Measurements from ENCODE around the gene TTLL5.

Gene TTLL5

DNA sequence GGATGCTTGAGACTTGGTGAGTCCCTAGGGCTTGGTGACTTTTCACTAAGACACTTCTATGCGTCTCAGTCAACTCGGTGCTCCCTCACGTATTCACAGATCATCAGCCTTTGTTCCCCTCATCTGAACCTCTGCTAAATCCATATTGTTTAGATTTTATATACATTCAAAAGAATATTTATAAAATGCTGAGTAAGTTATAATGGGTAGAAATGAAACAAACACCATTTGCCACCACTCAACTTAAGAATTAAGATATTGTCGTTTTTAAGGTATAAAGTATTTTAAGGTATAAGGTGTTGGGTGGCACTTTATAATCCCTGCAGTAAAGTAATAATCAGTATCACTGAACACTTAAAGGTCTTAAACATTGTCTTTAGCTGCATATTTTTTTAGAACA, 103.0 kb downstream of the TTLL5 start:
- TF ChIP-seq BACH2 (CRISPR knock-in tag; IDR thresholded peaks at IDR 0.05; ENCODE audit: borderline replicate concordance) (no peak), SNAI2 (CRISPR knock-in tag; IDR thresholded peaks at IDR 0.05) (no peak)
- no peak for ATAC-seq

DNA sequence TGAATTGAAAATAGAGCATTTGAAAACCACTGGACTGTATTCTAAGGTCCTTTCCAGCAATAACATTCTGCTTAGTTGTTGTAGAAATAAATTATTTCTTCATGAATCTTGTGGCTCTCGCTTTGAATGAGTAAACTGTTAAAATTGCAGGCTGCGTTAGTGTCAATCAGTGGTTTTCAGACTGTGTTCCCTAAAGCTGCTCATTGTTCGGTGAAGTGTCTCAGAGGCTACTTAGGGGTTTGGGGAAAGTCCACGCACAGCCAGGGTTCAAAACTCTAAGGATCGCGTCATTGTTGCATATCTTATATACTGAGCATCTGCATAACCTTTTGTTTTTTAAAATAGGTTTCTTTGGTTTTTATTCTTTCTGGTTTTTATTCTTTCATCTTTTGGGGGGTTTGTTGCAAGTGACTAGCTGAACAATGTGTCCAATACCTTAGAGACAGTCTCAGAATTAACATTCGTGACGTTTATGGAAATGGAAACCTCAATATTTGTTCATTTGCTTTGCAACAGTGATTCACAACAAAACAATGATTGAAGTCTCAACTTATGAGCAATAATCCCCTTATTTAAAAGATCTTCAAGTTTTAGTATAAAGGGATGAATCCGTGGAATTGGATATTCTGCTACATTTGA, 108.1 kb downstream of the TTLL5 start:
- TF ChIP-seq, protein P1, sequence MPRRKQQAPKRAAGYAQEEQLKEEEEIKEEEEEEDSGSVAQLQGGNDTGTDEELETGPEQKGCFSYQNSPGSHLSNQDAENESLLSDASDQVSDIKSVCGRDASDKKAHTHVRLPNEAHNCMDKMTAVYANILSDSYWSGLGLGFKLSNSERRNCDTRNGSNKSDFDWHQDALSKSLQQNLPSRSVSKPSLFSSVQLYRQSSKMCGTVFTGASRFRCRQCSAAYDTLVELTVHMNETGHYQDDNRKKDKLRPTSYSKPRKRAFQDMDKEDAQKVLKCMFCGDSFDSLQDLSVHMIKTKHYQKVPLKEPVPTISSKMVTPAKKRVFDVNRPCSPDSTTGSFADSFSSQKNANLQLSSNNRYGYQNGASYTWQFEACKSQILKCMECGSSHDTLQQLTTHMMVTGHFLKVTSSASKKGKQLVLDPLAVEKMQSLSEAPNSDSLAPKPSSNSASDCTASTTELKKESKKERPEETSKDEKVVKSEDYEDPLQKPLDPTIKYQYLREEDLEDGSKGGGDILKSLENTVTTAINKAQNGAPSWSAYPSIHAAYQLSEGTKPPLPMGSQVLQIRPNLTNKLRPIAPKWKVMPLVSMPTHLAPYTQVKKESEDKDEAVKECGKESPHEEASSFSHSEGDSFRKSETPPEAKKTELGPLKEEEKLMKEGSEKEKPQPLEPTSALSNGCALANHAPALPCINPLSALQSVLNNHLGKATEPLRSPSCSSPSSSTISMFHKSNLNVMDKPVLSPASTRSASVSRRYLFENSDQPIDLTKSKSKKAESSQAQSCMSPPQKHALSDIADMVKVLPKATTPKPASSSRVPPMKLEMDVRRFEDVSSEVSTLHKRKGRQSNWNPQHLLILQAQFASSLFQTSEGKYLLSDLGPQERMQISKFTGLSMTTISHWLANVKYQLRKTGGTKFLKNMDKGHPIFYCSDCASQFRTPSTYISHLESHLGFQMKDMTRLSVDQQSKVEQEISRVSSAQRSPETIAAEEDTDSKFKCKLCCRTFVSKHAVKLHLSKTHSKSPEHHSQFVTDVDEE (CRISPR knock-in tag; IDR thresholded peaks at IDR 0.05) = no peak
- TF ChIP-seq ZFP3 (CRISPR knock-in tag; IDR thresholded peaks at IDR 0.05) (no peak), TCF4 (CRISPR knock-in tag; IDR thresholded peaks at IDR 0.05; ENCODE audit: borderline replicate concordance) (no peak), SNAI2 (CRISPR knock-in tag; IDR thresholded peaks at IDR 0.05) (no peak), ARNTL (CRISPR knock-in tag; IDR thresholded peaks at IDR 0.05; ENCODE audit: borderline replicate concordance, low read depth) (no peak), PPARA (CRISPR knock-in tag; IDR thresholded peaks at IDR 0.05; ENCODE audit: borderline replicate concordance) (no peak), CSDC2 (CRISPR knock-in tag; IDR thresholded peaks at IDR 0.05) (no peak), ZNF565 (CRISPR knock-in tag; conservative IDR thresholded peaks at IDR 0.05; ENCODE audit: low read depth) (no peak), GLIS3 (CRISPR knock-in tag; IDR thresholded peaks at IDR 0.05) (no peak), OSR1 (CRISPR knock-in tag; IDR thresholded peaks at IDR 0.05) (no peak), ZNF8 (CRISPR knock-in tag; IDR thresholded peaks at IDR 0.05) (no peak), ZNF70 (CRISPR knock-in tag; IDR thresholded peaks at IDR 0.05) (no peak), RARB (CRISPR knock-in tag; IDR thresholded peaks at IDR 0.05) (no peak), ZC3H10 (CRISPR knock-in tag; IDR thresholded peaks at IDR 0.05) (no peak), BACH2 (CRISPR knock-in tag; IDR thresholded peaks at IDR 0.05; ENCODE audit: borderline replicate concordance) (no peak)
- TF ChIP-seq, protein P2, sequence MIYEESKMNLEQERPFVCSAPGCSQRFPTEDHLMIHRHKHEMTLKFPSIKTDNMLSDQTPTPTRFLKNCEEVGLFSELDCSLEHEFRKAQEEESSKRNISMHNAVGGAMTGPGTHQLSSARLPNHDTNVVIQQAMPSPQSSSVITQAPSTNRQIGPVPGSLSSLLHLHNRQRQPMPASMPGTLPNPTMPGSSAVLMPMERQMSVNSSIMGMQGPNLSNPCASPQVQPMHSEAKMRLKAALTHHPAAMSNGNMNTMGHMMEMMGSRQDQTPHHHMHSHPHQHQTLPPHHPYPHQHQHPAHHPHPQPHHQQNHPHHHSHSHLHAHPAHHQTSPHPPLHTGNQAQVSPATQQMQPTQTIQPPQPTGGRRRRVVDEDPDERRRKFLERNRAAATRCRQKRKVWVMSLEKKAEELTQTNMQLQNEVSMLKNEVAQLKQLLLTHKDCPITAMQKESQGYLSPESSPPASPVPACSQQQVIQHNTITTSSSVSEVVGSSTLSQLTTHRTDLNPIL (CRISPR knock-in tag; IDR thresholded peaks at IDR 0.05; ENCODE audit: low read depth) = no peak
- TF ChIP-seq, protein P3, sequence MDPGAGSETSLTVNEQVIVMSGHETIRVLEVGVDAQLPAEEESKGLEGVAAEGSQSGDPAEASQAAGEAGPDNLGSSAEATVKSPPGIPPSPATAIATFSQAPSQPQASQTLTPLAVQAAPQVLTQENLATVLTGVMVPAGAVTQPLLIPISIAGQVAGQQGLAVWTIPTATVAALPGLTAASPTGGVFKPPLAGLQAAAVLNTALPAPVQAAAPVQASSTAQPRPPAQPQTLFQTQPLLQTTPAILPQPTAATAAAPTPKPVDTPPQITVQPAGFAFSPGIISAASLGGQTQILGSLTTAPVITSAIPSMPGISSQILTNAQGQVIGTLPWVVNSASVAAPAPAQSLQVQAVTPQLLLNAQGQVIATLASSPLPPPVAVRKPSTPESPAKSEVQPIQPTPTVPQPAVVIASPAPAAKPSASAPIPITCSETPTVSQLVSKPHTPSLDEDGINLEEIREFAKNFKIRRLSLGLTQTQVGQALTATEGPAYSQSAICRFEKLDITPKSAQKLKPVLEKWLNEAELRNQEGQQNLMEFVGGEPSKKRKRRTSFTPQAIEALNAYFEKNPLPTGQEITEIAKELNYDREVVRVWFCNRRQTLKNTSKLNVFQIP (CRISPR knock-in tag; IDR thresholded peaks at IDR 0.05; ENCODE audit: borderline replicate concordance, low read depth) = no peak
- TF ChIP-seq, protein P4, sequence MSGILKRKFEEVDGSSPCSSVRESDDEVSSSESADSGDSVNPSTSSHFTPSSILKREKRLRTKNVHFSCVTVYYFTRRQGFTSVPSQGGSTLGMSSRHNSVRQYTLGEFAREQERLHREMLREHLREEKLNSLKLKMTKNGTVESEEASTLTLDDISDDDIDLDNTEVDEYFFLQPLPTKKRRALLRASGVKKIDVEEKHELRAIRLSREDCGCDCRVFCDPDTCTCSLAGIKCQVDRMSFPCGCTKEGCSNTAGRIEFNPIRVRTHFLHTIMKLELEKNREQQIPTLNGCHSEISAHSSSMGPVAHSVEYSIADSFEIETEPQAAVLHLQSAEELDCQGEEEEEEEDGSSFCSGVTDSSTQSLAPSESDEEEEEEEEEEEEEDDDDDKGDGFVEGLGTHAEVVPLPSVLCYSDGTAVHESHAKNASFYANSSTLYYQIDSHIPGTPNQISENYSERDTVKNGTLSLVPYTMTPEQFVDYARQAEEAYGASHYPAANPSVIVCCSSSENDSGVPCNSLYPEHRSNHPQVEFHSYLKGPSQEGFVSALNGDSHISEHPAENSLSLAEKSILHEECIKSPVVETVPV (CRISPR knock-in tag; IDR thresholded peaks at IDR 0.05) = no peak
- no peak for ATAC-seq

DNA sequence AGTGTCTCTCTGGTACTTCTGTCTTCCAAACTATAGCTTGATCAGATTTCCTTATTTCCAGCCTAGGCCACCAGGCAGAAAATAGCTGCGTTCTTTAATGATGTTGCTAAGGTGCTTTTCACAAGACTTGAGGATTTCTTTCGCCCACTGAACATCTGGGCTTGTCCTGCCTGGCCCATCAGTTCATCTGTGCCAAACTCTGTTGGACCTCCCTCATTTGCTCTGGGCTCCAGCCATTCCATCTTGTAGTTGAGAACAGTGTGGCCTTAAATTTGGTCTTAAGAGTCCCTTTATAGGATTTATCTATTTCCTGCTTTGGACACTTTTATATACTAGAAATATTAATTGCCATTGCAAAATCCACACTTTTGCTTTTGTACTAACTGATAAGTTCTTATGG, 109.6 kb downstream of the TTLL5 start:
- TF ChIP-seq TCF4 (CRISPR knock-in tag; IDR thresholded peaks at IDR 0.05; ENCODE audit: borderline replicate concordance) = no peak
- no peak for TF ChIP-seq BACH2 (CRISPR knock-in tag; IDR thresholded peaks at IDR 0.05; ENCODE audit: borderline replicate concordance)
- TF ChIP-seq, protein P5, sequence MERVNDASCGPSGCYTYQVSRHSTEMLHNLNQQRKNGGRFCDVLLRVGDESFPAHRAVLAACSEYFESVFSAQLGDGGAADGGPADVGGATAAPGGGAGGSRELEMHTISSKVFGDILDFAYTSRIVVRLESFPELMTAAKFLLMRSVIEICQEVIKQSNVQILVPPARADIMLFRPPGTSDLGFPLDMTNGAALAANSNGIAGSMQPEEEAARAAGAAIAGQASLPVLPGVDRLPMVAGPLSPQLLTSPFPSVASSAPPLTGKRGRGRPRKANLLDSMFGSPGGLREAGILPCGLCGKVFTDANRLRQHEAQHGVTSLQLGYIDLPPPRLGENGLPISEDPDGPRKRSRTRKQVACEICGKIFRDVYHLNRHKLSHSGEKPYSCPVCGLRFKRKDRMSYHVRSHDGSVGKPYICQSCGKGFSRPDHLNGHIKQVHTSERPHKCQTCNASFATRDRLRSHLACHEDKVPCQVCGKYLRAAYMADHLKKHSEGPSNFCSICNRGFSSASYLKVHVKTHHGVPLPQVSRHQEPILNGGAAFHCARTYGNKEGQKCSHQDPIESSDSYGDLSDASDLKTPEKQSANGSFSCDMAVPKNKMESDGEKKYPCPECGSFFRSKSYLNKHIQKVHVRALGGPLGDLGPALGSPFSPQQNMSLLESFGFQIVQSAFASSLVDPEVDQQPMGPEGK (CRISPR knock-in tag; IDR thresholded peaks at IDR 0.05; ENCODE audit: borderline replicate concordance) = no peak
- TF ChIP-seq, protein P2 (CRISPR knock-in tag; IDR thresholded peaks at IDR 0.05; ENCODE audit: low read depth) = no peak
- TF ChIP-seq ESRRG (CRISPR knock-in tag; IDR thresholded peaks at IDR 0.05) = no peak
- TF ChIP-seq ZC3H10 (CRISPR knock-in tag; IDR thresholded peaks at IDR 0.05) = no peak
- no peak for TF ChIP-seq RARB (CRISPR knock-in tag; IDR thresholded peaks at IDR 0.05)
- no peak for ATAC-seq

All from SK-N-SH treated with all-trans-retinoic acid at 6 μM for 48 hours (cell line).